HCT116 (cell line): ENCODE results near the gene KIR2DL3. TPM values are rescaled to one million over a fixed set of nuclear protein-coding genes. Genes with fewer than 3 reads are reported as not detected.

Experiments
- ATAC-seq: fragments of 200-7000 bp; cut with Tn5 transposase; 2 replicates; pipeline ENCODE4 v1.9.1; 2020; ENCODE audit warnings: mild to moderate bottlenecking, moderate library complexity
- BruUV-seq: library from RNA; stranded (reverse); fragments of 400-500 nt; replicated peaks from 2 replicates; lab custom pipeline; 2021; lab: Mats Ljungman, UMichigan
- CTCF ChIA-PET: fragments of 300-600 bp; sonication (Branson Sonifier 250); formaldehyde crosslinking; loops from one replicate; lab custom pipeline; 2021; ENCODE audit warnings: antibody characterized with exemption; lab: Charles Lee
- POLR2A ChIA-PET: fragments of 300-600, 350-600 bp; sonication (Branson Sonifier 250); formaldehyde crosslinking; loops from one replicate; lab custom pipeline; 2021; ENCODE audit warnings: antibody characterized with exemption; lab: Charles Lee
- RAD21 ChIA-PET, 2 experiments: fragments of 300-600 bp; sonication (Branson Sonifier 250); formaldehyde crosslinking; loops; one replicate each; lab custom pipeline; 2023; ENCODE audit warnings: low total read pairs in 2 of 2; ENCODE audit not compliant: uncharacterized antibody in 2 of 2, unreplicated experiment in 2 of 2, low non-redundant PET in 1 of 2; lab: Charles Lee
- DNase-seq: peaks from one replicate; pipeline ENCODE4 v3.0.0-alpha.2; 2010; ENCODE audit warnings: low read depth, low spot score
- H2AFZ ChIP-seq: fragments of 200-600 bp; shearing (Covaris generic), sonication (generic); 2 replicates; pipeline ENCODE4 v1.6.1; 2017; ENCODE audit warnings: low read depth, mixed run types, mixed read lengths, antibody characterized with exemption, low read length; ENCODE audit not compliant: poor library complexity, severe bottlenecking
- H3K27ac ChIP-seq: 2 replicates; pipeline ENCODE4 v1.5.1; 2012; ENCODE audit warnings: low read depth, low read length
- H3K27me3 ChIP-seq: fragments of 200-600 bp; sonication (generic); 2 replicates; pipeline ENCODE4 v1.6.1; 2016; ENCODE audit warnings: mixed run types, low read length, mixed read lengths; ENCODE audit not compliant: insufficient read depth
- H3K36me3 ChIP-seq, 2 experiments: fragments of 200-500 bp in 1 of 2; fragments of 200-600 bp in 1 of 2; sonication (Bioruptor generic) in 1 of 2; sonication (generic) in 1 of 2; 2 replicates each; pipeline versions ENCODE4 v1.5.1 to v1.6.1; 2014 to 2016; ENCODE audit warnings: low read length in 2 of 2, inconsistent platforms in 1 of 2, mixed read lengths in 1 of 2, mixed run types in 1 of 2; ENCODE audit not compliant: insufficient read depth in 2 of 2, control insufficient read depth in 1 of 2
- H3K4me1 ChIP-seq, 2 experiments: fragments of 200-600 bp in 1 of 2; sonication (generic) in 1 of 2; 2 replicates each; pipeline versions ENCODE4 v1.5.1 to v1.6.1; 2012 to 2017; ENCODE audit warnings: low read length in 2 of 2, inconsistent platforms in 1 of 2, mild to moderate bottlenecking in 1 of 2, mixed read lengths in 1 of 2, mixed run types in 1 of 2, moderate library complexity in 1 of 2; ENCODE audit not compliant: insufficient read depth in 2 of 2, control insufficient read depth in 1 of 2
- H3K4me2 ChIP-seq: fragments of 200-600 bp; sonication (generic); 2 replicates; pipeline ENCODE4 v1.6.1; 2017; ENCODE audit warnings: mixed run types, low read length, mixed read lengths
- H3K4me3 ChIP-seq, 2 experiments: fragments of 200-600 bp in 1 of 2; sonication (generic) in 1 of 2; replicated peaks in 1 of 2; 2 replicates each; pipeline ENCODE4 v1.5.1; 2011 to 2016; ENCODE audit warnings: low read length in 2 of 2, control low read depth in 1 of 2, low read depth in 1 of 2, mild to moderate bottlenecking in 1 of 2, mixed read lengths in 1 of 2, mixed run types in 1 of 2
- H3K79me2 ChIP-seq: fragments of 200-600 bp; sonication (generic); 2 replicates; pipeline ENCODE4 v1.6.1; 2017; ENCODE audit warnings: mild to moderate bottlenecking, mixed run types, low read length, moderate library complexity, mixed read lengths; ENCODE audit not compliant: insufficient read depth
- H3K9ac ChIP-seq: fragments of 200-600 bp; sonication (generic); 2 replicates; pipeline ENCODE4 v1.6.1; 2016; ENCODE audit warnings: low read length, mixed read lengths
- H3K9me2 ChIP-seq: fragments of 200-600 bp; sonication (generic), shearing (Covaris generic); 2 replicates; pipeline ENCODE4 v1.6.1; 2017; ENCODE audit warnings: mixed run types, mild to moderate bottlenecking, moderate library complexity; ENCODE audit not compliant: insufficient read depth
- H3K9me3 ChIP-seq, 2 experiments: fragments of 200-500 bp in 1 of 2; fragments of 200-600 bp in 1 of 2; sonication (Bioruptor generic) in 1 of 2; sonication (generic) in 1 of 2; 2 replicates each; pipeline ENCODE4 v1.6.1; 2014 to 2017; ENCODE audit warnings: low read length in 2 of 2, mixed read lengths in 2 of 2, inconsistent platforms in 1 of 2, low read depth in 1 of 2, mild to moderate bottlenecking in 1 of 2, mixed run types in 1 of 2, moderate library complexity in 1 of 2; ENCODE audit not compliant: control insufficient read depth in 1 of 2, insufficient read depth in 1 of 2
- H4K20me1 ChIP-seq: fragments of 200-600 bp; sonication (generic), shearing (Covaris generic); 2 replicates; pipeline ENCODE4 v1.6.1; 2017; ENCODE audit warnings: mixed run types, mild to moderate bottlenecking, moderate library complexity; ENCODE audit not compliant: insufficient read depth
- CBX3 ChIP-seq: IDR thresholded peaks from 2 replicates; pipeline ENCODE4 v1.6.1; 2012; ENCODE audit warnings: low read depth
- CEBPB ChIP-seq: IDR thresholded peaks from 2 replicates; pipeline ENCODE4 v1.6.1; 2012; ENCODE audit warnings: low read depth
- EGR1 ChIP-seq: IDR thresholded peaks from 2 replicates; pipeline ENCODE4 v1.6.1; 2012; ENCODE audit warnings: low read depth
- ELF1 ChIP-seq: IDR thresholded peaks from 2 replicates; pipeline ENCODE4 v1.6.1; 2012; ENCODE audit warnings: low read depth, borderline replicate concordance
- EZH2 ChIP-seq: fragments of 200-600 bp; sonication (generic); IDR thresholded peaks from 2 replicates; pipeline ENCODE4 v1.6.1; 2017; ENCODE audit warnings: antibody characterized with exemption, mixed run types
- EZH2phosphoT487 ChIP-seq: fragments of 200-600 bp; IDR thresholded peaks from 2 replicates; pipeline ENCODE4 v1.6.1; 2018; ENCODE audit warnings: antibody characterized with exemption, borderline replicate concordance
- FOSL1 ChIP-seq: IDR thresholded peaks from 2 replicates; pipeline ENCODE4 v1.6.1; 2012; ENCODE audit warnings: low read depth
- JUND ChIP-seq: IDR thresholded peaks from 2 replicates; pipeline ENCODE4 v1.6.1; 2012
- POLR2A ChIP-seq: IDR thresholded peaks from 2 replicates; pipeline ENCODE4 v1.7.0; 2011; ENCODE audit warnings: borderline replicate concordance; ENCODE audit not compliant: insufficient read depth, insufficient read length; ENCODE audit errors: extremely low read depth
- RAD21 ChIP-seq: IDR thresholded peaks from 2 replicates; pipeline ENCODE4 v1.6.1; 2012; ENCODE audit warnings: low read depth, mild to moderate bottlenecking
- SIN3A ChIP-seq: IDR thresholded peaks from 2 replicates; pipeline ENCODE4 v1.6.1; 2012; ENCODE audit warnings: low read depth
- SP1 ChIP-seq: IDR thresholded peaks from 2 replicates; pipeline ENCODE4 v1.6.1; 2012; ENCODE audit warnings: low read depth
- SRF ChIP-seq: IDR thresholded peaks from 2 replicates; pipeline ENCODE4 v1.6.1; 2012; ENCODE audit warnings: low read depth
- TCF7L2 ChIP-seq: IDR thresholded peaks from 2 replicates; pipeline ENCODE4 v1.7.0; 2011; ENCODE audit warnings: borderline replicate concordance, inconsistent platforms; ENCODE audit not compliant: insufficient read depth, insufficient read length; ENCODE audit errors: extremely low read depth
- YY1 ChIP-seq: IDR thresholded peaks from 2 replicates; pipeline ENCODE4 v1.6.1; 2011; ENCODE audit warnings: low read length, low read depth, moderate library complexity, mild to moderate bottlenecking; ENCODE audit not compliant: insufficient replicate concordance; ENCODE audit errors: extremely low read depth
- ZFX ChIP-seq: fragments of 450-650 bp; IDR thresholded peaks from 2 replicates; pipeline ENCODE4 v1.6.1; 2017
- intact Hi-C: fragments of 100-400 bp; cut with micrococcal nuclease; formaldehyde crosslinking; loops from 2 replicates; pipeline ENCODE4 v1.10.0; 2022
- total RNA-seq: library from RNA; stranded (reverse); gene quantifications from one replicate; pipeline ENCODE4 v1.2.1, GENCODE V29; 2021; ENCODE audit not compliant: unreplicated experiment
- TF ChIP-seq, protein P1 (sequence below): IDR thresholded peaks from 2 replicates; pipeline ENCODE4 v1.6.1; 2011; ENCODE audit warnings: mild to moderate bottlenecking, low read length, moderate library complexity; ENCODE audit not compliant: insufficient replicate concordance; ENCODE audit errors: extremely low read depth
- TF ChIP-seq, protein P2 (sequence below): IDR thresholded peaks from 2 replicates; pipeline ENCODE4 v1.6.1; 2012; ENCODE audit warnings: low read depth

KIR2DL3 gene
- total RNA-seq, 1 experiment from 2014 or later: not detected

DNA sequence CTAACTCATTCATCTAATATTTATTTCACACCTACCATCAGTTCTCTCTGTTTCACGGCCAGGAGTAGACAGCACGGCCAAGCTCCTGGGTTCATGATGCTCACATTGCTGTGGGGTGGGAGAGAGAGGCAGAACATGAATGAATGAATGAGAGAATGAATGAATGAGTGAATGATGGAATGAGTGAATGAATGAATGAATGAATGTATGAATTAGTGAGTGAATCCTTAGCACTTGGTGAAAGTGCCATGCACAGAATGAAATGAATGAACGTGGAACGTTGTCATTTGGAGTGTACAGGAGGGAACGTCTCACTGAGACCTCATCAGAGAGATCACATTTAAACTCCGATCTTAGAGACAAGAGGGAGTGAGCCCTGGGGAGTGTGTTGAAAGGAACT is 53.2 kb downstream of the KIR2DL3 start:
- ChIA-PET RAD21 (no interaction called here), POLR2A (no interaction called here), CTCF (no interaction called here)
- ATAC-seq (no peak), DNase-seq (no peak)
- Histone ChIP-seq H3K27me3 (peaks cover 27% of the 10 kb centered on the region), H3K9me3 (no peaks in the 10 kb centered on the region), H3K4me2 (no peak overlapping the region), H2AFZ (no peak overlapping the region), H3K79me2 (no peaks in the 10 kb centered on the region), H3K9me2 (no peaks in the 10 kb centered on the region), H3K9ac (no peak overlapping the region), H3K27ac (no peak overlapping the region), H3K4me3 (no peak overlapping the region), H4K20me1 (no peaks in the 10 kb centered on the region), H3K4me1 (no peaks in the 10 kb centered on the region), H3K36me3 (no peaks in the 10 kb centered on the region)
- intact Hi-C loops: no loop called here
- no peak for TF ChIP-seq SRF
- no peak for TF ChIP-seq CBX3
- no peak for TF ChIP-seq TCF7L2
- no TSS peak for BruUV-seq

DNA sequence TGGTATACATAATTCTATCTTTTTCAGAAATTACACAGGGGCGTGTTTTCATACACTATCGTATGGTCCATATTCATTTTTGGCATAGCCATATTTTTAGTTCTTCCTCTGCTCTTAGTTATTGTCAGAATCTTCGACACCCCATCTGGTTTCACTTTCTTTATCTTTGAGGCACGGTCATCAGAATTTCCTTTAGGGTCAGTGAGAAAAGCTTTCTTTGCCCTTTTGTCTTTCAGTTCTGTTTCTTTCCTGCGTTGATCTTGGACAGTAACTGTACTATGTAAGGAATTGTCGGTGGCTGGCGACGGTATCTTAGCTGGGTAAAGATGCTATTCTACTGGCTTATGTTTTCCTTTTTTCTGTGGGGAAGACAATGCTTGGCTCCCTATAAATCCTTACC is 54.5 kb downstream of the KIR2DL3 start:
- Histone ChIP-seq H3K27me3 (peaks cover 40% of the 10 kb centered on the region), H3K36me3 (no peaks in the 10 kb centered on the region), H3K9ac (no peak overlapping the region), H3K27ac (no peak overlapping the region), H3K9me2 (no peaks in the 10 kb centered on the region), H2AFZ (no peak overlapping the region), H3K4me2 (no peak overlapping the region), H3K79me2 (no peaks in the 10 kb centered on the region), H3K9me3 (no peaks in the 10 kb centered on the region), H3K4me3 (no peak overlapping the region), H4K20me1 (no peaks in the 10 kb centered on the region), H3K4me1 (no peaks in the 10 kb centered on the region)
- ChIA-PET RAD21 (no interaction called here), POLR2A (no interaction called here), CTCF (no interaction called here)
- intact Hi-C loops: no loop called here
- DNase-seq (no peak), ATAC-seq (no peak)
- BruUV-seq: no TSS peak
- no peak for TF ChIP-seq SP1
- no peak for TF ChIP-seq TCF7L2
- TF ChIP-seq POLR2A: no peak
- no peak for TF ChIP-seq SRF
- TF ChIP-seq RAD21: no peak
- TF ChIP-seq ELF1: no peak
- TF ChIP-seq, protein P1, sequence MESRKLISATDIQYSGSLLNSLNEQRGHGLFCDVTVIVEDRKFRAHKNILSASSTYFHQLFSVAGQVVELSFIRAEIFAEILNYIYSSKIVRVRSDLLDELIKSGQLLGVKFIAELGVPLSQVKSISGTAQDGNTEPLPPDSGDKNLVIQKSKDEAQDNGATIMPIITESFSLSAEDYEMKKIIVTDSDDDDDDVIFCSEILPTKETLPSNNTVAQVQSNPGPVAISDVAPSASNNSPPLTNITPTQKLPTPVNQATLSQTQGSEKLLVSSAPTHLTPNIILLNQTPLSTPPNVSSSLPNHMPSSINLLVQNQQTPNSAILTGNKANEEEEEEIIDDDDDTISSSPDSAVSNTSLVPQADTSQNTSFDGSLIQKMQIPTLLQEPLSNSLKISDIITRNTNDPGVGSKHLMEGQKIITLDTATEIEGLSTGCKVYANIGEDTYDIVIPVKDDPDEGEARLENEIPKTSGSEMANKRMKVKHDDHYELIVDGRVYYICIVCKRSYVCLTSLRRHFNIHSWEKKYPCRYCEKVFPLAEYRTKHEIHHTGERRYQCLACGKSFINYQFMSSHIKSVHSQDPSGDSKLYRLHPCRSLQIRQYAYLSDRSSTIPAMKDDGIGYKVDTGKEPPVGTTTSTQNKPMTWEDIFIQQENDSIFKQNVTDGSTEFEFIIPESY: no peak
- no peak for TF ChIP-seq EZH2phosphoT487
- no peak for TF ChIP-seq EZH2
- TF ChIP-seq EGR1: no peak
- TF ChIP-seq ZFX: no peak
- no peak for TF ChIP-seq SIN3A
- TF ChIP-seq, protein P2, sequence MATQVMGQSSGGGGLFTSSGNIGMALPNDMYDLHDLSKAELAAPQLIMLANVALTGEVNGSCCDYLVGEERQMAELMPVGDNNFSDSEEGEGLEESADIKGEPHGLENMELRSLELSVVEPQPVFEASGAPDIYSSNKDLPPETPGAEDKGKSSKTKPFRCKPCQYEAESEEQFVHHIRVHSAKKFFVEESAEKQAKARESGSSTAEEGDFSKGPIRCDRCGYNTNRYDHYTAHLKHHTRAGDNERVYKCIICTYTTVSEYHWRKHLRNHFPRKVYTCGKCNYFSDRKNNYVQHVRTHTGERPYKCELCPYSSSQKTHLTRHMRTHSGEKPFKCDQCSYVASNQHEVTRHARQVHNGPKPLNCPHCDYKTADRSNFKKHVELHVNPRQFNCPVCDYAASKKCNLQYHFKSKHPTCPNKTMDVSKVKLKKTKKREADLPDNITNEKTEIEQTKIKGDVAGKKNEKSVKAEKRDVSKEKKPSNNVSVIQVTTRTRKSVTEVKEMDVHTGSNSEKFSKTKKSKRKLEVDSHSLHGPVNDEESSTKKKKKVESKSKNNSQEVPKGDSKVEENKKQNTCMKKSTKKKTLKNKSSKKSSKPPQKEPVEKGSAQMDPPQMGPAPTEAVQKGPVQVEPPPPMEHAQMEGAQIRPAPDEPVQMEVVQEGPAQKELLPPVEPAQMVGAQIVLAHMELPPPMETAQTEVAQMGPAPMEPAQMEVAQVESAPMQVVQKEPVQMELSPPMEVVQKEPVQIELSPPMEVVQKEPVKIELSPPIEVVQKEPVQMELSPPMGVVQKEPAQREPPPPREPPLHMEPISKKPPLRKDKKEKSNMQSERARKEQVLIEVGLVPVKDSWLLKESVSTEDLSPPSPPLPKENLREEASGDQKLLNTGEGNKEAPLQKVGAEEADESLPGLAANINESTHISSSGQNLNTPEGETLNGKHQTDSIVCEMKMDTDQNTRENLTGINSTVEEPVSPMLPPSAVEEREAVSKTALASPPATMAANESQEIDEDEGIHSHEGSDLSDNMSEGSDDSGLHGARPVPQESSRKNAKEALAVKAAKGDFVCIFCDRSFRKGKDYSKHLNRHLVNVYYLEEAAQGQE: no peak
- TF ChIP-seq FOSL1: no peak
- no peak for TF ChIP-seq CEBPB
- TF ChIP-seq YY1: no peak
- no peak for TF ChIP-seq JUND
